ENCODE data around the gene FOXL3.

GRCh38 chr7:296373-296945 is 6.5 kb downstream of the FOXL3 start:
- TF ChIP-seq USF2 (IDR thresholded peaks at IDR 0.05; ENCODE audit: borderline replicate concordance, low read depth, low read length) (no peak), CTCF (IDR thresholded peaks at IDR 0.05) (no peak), PBX3 (IDR thresholded peaks at IDR 0.05) (no peak), MAX (IDR thresholded peaks at IDR 0.05; ENCODE audit: low read depth) (no peak)
